Measurements from ENCODE around the gene AASDH.

- no peak for TF ChIP-seq CTCF (IDR thresholded peaks at IDR 0.05)
- TF ChIP-seq POLR2AphosphoS5 (IDR thresholded peaks at IDR 0.05; ENCODE audit: low read depth, low read length), result no peak
- TF ChIP-seq SIN3A (IDR thresholded peaks at IDR 0.05; ENCODE audit: borderline replicate concordance, insufficient read depth, low read depth, low read length), result no peak
- TF ChIP-seq, protein P1, sequence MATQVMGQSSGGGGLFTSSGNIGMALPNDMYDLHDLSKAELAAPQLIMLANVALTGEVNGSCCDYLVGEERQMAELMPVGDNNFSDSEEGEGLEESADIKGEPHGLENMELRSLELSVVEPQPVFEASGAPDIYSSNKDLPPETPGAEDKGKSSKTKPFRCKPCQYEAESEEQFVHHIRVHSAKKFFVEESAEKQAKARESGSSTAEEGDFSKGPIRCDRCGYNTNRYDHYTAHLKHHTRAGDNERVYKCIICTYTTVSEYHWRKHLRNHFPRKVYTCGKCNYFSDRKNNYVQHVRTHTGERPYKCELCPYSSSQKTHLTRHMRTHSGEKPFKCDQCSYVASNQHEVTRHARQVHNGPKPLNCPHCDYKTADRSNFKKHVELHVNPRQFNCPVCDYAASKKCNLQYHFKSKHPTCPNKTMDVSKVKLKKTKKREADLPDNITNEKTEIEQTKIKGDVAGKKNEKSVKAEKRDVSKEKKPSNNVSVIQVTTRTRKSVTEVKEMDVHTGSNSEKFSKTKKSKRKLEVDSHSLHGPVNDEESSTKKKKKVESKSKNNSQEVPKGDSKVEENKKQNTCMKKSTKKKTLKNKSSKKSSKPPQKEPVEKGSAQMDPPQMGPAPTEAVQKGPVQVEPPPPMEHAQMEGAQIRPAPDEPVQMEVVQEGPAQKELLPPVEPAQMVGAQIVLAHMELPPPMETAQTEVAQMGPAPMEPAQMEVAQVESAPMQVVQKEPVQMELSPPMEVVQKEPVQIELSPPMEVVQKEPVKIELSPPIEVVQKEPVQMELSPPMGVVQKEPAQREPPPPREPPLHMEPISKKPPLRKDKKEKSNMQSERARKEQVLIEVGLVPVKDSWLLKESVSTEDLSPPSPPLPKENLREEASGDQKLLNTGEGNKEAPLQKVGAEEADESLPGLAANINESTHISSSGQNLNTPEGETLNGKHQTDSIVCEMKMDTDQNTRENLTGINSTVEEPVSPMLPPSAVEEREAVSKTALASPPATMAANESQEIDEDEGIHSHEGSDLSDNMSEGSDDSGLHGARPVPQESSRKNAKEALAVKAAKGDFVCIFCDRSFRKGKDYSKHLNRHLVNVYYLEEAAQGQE (IDR thresholded peaks at IDR 0.05; ENCODE audit: insufficient read depth in 1 of 2, low read depth in 2 of 2, low read length in 1 of 2), result no peak
- TF ChIP-seq TCF7L2 (IDR thresholded peaks at IDR 0.05; ENCODE audit: low read depth, low read length), result no peak
Measured at GRCh38 chr4:56360071-56360470, 27.2 kb downstream of the AASDH start.

All from Panc1 (cell line).